GM12875 (cell line): Measurements from ENCODE around the gene FOXO1.

Experiments used
- H3K4me3 ChIP-seq: one replicate; pipeline ENCODE4 v1.5.1; 2011; ENCODE audit warnings: low read depth, low read length, control low read depth
- CTCF ChIP-seq: IDR thresholded peaks from 2 replicates; pipeline ENCODE4 v1.5.1; 2011; ENCODE audit warnings: low read depth, mild to moderate bottlenecking, control low read depth, inconsistent platforms, low read length, moderate library complexity, borderline replicate concordance; ENCODE audit not compliant: insufficient read depth

The FOXO1 gene

GRCh38 chr13:40563350-40564125 is 102.9 kb downstream of the FOXO1 start:
- no peak overlapping the region for H3K4me3 ChIP-seq
- no peak for TF ChIP-seq CTCF

- no peak for TF ChIP-seq CTCF
- H3K4me3 ChIP-seq = no peak overlapping the region
These were observed 103.5 kb downstream of the FOXO1 start for GRCh38 chr13:40562975-40563349.

- no peak overlapping the region for H3K4me3 ChIP-seq
- no peak for TF ChIP-seq CTCF
These were observed 106.5 kb downstream of the FOXO1 start for GRCh38 chr13:40559915-40560314.

- no peak for TF ChIP-seq CTCF
- H3K4me3 ChIP-seq = no peak overlapping the region
These were observed 107.8 kb downstream of the FOXO1 start for GRCh38 chr13:40558656-40559055.

GRCh38 chr13:40556453-40556852 is 110.0 kb downstream of the FOXO1 start:
- no peak for TF ChIP-seq CTCF
- no peak overlapping the region for H3K4me3 ChIP-seq

- H3K4me3 ChIP-seq = no peak overlapping the region
- no peak for TF ChIP-seq CTCF
These were observed 113.1 kb downstream of the FOXO1 start for GRCh38 chr13:40553356-40553755.

GRCh38 chr13:40552895-40553294 is 113.5 kb downstream of the FOXO1 start:
- TF ChIP-seq CTCF = no peak
- H3K4me3 ChIP-seq = no peak overlapping the region
